Measurements from ENCODE around the gene TENM3. TPM values are rescaled to one million over a fixed set of nuclear protein-coding genes. Genes with fewer than 3 reads are reported as not detected.

The TENM3 gene
- total and polyA plus RNA-seq, 2 experiments from 2014 or later, result 16.1 to 70.9 TPM

DNA sequence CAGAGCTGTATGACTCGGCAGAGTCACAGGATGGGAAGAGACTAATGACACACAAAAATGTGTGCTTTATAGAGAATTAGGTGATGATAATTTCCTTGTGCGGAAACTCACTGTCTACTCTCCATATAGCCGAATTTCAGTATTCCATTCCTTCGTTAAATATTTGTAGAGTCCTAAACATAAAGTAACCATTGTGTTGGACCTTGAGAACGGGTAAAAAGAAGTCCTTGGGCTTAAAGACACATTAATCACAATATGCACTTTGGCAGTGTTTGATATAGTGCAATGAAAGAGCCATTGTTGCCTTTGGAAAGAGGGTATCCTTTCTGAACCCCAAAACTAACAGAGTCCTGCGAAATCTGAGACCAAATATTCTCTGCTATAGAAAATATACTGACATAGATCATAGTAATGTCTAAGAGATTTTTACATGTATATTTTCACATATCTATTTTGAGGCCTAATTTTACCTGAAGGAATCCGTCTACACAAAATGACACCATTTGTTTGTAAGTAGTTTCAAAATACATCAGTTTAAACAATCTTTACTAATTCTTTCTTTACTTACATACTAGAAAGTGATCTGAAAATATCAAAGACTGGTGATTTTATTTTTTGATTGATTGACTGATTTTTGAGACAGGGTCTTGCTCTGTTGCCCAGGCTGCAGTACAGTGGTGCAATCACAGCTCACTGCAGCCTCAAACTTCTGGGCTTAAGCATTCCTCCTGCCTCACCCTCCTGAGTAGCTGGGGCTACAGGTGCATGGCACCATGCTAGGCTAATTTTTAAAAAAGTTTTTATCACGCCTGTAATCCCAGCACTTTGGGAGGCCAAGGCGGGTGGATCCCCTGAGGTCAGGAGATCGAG is 377.1 kb downstream of the TENM3 start:
- no peaks in the 10 kb centered on the region for H3K9me2 ChIP-seq (replicated peaks; ENCODE audit: insufficient read depth)
- no peak overlapping the region for H3K4me2 ChIP-seq
- H3K36me3 ChIP-seq (replicated peaks; ENCODE audit: insufficient read depth, low read depth), result no peaks in the 10 kb centered on the region
- H3K27ac ChIP-seq, result no peak overlapping the region
- 93% methylated on average over 10 of the region's 10 CpGs for WGBS (ENCODE audit: low lambda C conversion rate, missing lambda C conversion rate)
- H3K4me3 ChIP-seq, result no peak overlapping the region
- H3K79me2 ChIP-seq, result no peaks in the 10 kb centered on the region
- TF ChIP-seq EZH2phosphoT487 (IDR thresholded peaks at IDR 0.05; ENCODE audit: low read depth, severe bottlenecking, unreplicated experiment) (no peak), EZH2 (IDR thresholded peaks at IDR 0.05; ENCODE audit: borderline replicate concordance) (no peak), CTCF (IDR thresholded peaks at IDR 0.05; ENCODE audit: poor library complexity) (no peak)
- H4K20me1 ChIP-seq (ENCODE audit: insufficient read depth, poor library complexity, severe bottlenecking), result no peaks in the 10 kb centered on the region
- DNase-seq (ENCODE audit: low spot score), result no peak
- no peak overlapping the region for H2AFZ ChIP-seq
- no peaks in the 10 kb centered on the region for H3K4me1 ChIP-seq (ENCODE audit: insufficient read depth)
- no peaks in the 10 kb centered on the region for H3K9me3 ChIP-seq (ENCODE audit: low read depth)
- no peaks in the 10 kb centered on the region for H3K27me3 ChIP-seq

GRCh38 chr4:182624281-182624680 is 381.1 kb downstream of the TENM3 start:
- DNase-seq (ENCODE audit: low spot score), result no peak
- 96% methylated on average over 8 of the region's 8 CpGs for WGBS (ENCODE audit: low lambda C conversion rate, missing lambda C conversion rate)
- Histone ChIP-seq H3K27ac (no peak overlapping the region), H4K20me1 (ENCODE audit: insufficient read depth, poor library complexity, severe bottlenecking) (no peaks in the 10 kb centered on the region), H3K9me2 (replicated peaks; ENCODE audit: insufficient read depth) (no peaks in the 10 kb centered on the region), H3K4me3 (no peak overlapping the region), H3K4me2 (no peak overlapping the region), H3K9me3 (ENCODE audit: low read depth) (no peaks in the 10 kb centered on the region), H3K4me1 (ENCODE audit: insufficient read depth) (no peaks in the 10 kb centered on the region), H3K27me3 (no peaks in the 10 kb centered on the region), H2AFZ (no peak overlapping the region), H3K36me3 (replicated peaks; ENCODE audit: insufficient read depth, low read depth) (no peaks in the 10 kb centered on the region), H3K79me2 (no peaks in the 10 kb centered on the region)
- TF ChIP-seq CTCF (IDR thresholded peaks at IDR 0.05; ENCODE audit: poor library complexity), result no peak

DNA sequence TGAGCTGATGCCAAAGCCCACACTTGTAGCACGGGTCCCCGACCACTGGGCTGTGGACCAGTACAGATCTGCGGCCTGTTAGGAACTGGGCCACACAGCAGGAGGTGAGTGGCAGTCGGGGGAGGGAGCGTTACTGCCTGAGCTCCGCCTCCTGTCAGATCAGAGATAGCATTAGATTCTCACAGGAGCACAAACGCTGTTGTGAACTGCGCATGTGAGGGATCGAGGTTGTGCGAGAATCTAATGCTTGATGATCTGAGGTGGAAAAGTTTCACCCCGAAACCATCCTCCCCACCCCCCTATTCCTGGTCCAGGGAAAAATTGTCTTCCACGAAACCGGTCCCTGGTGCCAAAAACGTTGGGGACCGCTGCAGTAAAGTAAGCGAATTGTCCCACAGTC is 382.0 kb downstream of the TENM3 start:
- no peak overlapping the region for H3K27ac ChIP-seq
- no peak for DNase-seq (ENCODE audit: low spot score)
- no peaks in the 10 kb centered on the region for H3K36me3 ChIP-seq (replicated peaks; ENCODE audit: insufficient read depth, low read depth)
- 96% methylated on average over 16 of the region's 16 CpGs for WGBS (ENCODE audit: low lambda C conversion rate, missing lambda C conversion rate)
- H3K4me3 ChIP-seq, result no peak overlapping the region
- no peak overlapping the region for H3K4me2 ChIP-seq
- H3K79me2 ChIP-seq, result no peaks in the 10 kb centered on the region
- no peaks in the 10 kb centered on the region for H3K27me3 ChIP-seq
- TF ChIP-seq CTCF (IDR thresholded peaks at IDR 0.05; ENCODE audit: poor library complexity) (no peak), EZH2phosphoT487 (IDR thresholded peaks at IDR 0.05; ENCODE audit: low read depth, severe bottlenecking, unreplicated experiment) (no peak), EZH2 (IDR thresholded peaks at IDR 0.05; ENCODE audit: borderline replicate concordance) (no peak)
- H4K20me1 ChIP-seq (ENCODE audit: insufficient read depth, poor library complexity, severe bottlenecking), result no peaks in the 10 kb centered on the region
- no peaks in the 10 kb centered on the region for H3K9me3 ChIP-seq (ENCODE audit: low read depth)
- no peak overlapping the region for H2AFZ ChIP-seq
- no peaks in the 10 kb centered on the region for H3K4me1 ChIP-seq (ENCODE audit: insufficient read depth)
- H3K9me2 ChIP-seq (replicated peaks; ENCODE audit: insufficient read depth), result no peaks in the 10 kb centered on the region

All from hepatocyte (in vitro differentiated cells).